GM12892 (cell line): ENCODE measurements around the gene SAMD1.
"Not testable (repeated sequence)": the region's sequence is repeated elsewhere in the genome, so short reads cannot be mapped to it uniquely, and the experiment has no call there.

ENCODE experiments used
- POLR2A ChIP-seq: IDR thresholded peaks from 2 replicates; pipeline ENCODE4 v1.6.1; 2011; ENCODE audit warnings: low read depth, low read length, control low read depth
- TAF1 ChIP-seq: IDR thresholded peaks from 2 replicates; pipeline ENCODE4 v1.6.1; 2011; ENCODE audit warnings: low read depth, mild to moderate bottlenecking, control low read depth, low read length, borderline replicate concordance

GRCh38 chr19:14047866-14048265, 42.7 kb downstream of the SAMD1 start:
- TF ChIP-seq POLR2A, TAF1: not testable (repeated sequence)
